ENCODE results near the gene MAP3K4. TPM values are rescaled to one million over a fixed set of nuclear protein-coding genes. Genes with fewer than 3 reads are reported as not detected.

Gene MAP3K4
- total RNA-seq, 1 experiment from 2014 or later = 37.1 TPM

DNA sequence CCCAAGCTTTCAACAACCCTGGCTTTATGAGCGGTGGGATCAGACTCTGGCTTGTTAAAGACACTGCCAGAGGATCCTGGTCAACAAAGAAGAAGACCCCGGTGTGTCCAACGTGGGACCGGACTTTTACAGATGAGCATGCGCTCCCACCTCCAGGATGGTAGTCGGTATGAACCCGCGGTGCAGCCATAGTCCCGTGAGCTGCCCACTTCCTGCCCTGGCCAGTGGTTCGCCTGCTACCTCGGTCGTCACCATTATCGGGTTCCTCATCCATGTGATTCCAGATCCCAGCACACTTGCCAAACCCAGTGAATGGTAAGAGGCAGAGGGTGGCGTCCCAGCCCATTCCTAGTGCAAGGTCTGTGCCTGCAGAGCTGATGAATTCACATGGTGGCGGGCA, 169.6 kb downstream of the MAP3K4 start:
- H3K4me3 ChIP-seq (ENCODE audit: low read depth, low read length, poor library complexity, severe bottlenecking) = no peak overlapping the region
- no peak overlapping the region for H3K27ac ChIP-seq (ENCODE audit: low read depth, low read length, poor library complexity, severe bottlenecking)
- BruUV-seq (replicated peaks) = no TSS peak
- H3K36me3 ChIP-seq (ENCODE audit: insufficient read depth, low read length, poor library complexity, severe bottlenecking) = no peaks in the 10 kb centered on the region
- intact Hi-C loops (cut with micrococcal nuclease; ENCODE audit: unreplicated experiment) = no loop called here
- ChIA-PET CTCF (no interaction called here), POLR2A (ENCODE audit: low non-redundant PET) (no interaction called here)
- TF ChIP-seq, protein P1, sequence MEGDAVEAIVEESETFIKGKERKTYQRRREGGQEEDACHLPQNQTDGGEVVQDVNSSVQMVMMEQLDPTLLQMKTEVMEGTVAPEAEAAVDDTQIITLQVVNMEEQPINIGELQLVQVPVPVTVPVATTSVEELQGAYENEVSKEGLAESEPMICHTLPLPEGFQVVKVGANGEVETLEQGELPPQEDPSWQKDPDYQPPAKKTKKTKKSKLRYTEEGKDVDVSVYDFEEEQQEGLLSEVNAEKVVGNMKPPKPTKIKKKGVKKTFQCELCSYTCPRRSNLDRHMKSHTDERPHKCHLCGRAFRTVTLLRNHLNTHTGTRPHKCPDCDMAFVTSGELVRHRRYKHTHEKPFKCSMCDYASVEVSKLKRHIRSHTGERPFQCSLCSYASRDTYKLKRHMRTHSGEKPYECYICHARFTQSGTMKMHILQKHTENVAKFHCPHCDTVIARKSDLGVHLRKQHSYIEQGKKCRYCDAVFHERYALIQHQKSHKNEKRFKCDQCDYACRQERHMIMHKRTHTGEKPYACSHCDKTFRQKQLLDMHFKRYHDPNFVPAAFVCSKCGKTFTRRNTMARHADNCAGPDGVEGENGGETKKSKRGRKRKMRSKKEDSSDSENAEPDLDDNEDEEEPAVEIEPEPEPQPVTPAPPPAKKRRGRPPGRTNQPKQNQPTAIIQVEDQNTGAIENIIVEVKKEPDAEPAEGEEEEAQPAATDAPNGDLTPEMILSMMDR (conservative IDR thresholded peaks at IDR 0.05; ENCODE audit: low read depth, low read length) = no peak
- TF ChIP-seq EZH2 (IDR thresholded peaks at IDR 0.05; ENCODE audit: borderline replicate concordance, low read depth, low read length, poor library complexity, severe bottlenecking) = no peak
- no peaks in the 10 kb centered on the region for H3K27me3 ChIP-seq (replicated peaks; ENCODE audit: insufficient read depth, low read depth, low read length, poor library complexity)
- H3K9me3 ChIP-seq (ENCODE audit: low read depth, low read length, poor library complexity, severe bottlenecking) = no peaks in the 10 kb centered on the region
- DNase-seq (ENCODE audit: low spot score) = no peak
- H3K4me1 ChIP-seq (ENCODE audit: insufficient read depth, low read length, poor library complexity, severe bottlenecking) = no peaks in the 10 kb centered on the region

DNA sequence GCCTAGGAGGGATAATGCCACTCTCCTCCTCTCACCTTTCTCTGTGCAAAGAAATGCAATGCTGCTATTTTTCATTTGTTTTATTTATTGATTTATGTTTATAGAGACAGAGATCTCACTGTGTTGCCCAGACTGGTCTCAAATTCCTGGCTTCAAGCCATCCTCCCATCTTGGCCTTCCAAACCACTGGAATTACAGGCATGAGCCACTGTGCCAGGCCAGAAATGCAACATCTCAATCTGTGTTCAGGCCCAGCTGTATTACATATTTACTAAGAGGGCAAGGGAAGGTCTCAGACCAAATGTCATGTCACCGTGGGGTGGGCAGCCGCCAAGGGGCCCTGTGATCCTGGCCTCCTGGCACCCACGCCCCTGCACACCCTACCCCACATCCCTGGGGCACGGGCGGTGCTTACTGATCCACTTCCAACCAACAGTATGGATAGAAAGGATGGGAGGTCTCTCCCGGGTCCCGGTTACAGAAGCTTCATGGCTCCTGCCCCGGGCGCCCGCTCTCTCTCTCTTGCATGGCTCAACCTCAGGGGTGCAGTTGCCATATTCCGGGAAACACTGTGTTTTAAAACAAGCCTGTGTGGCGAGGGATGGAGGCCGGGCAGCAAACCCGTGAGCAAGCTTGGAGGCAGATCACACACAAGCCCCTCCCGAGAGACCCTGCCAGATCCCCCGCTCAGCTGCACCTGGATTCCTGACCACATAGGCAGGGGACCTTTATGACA, 170.5 kb downstream of the MAP3K4 start:
- Histone ChIP-seq H3K27ac (ENCODE audit: low read depth, low read length, poor library complexity, severe bottlenecking) (no peak overlapping the region), H3K36me3 (ENCODE audit: insufficient read depth, low read length, poor library complexity, severe bottlenecking) (no peaks in the 10 kb centered on the region), H3K4me1 (ENCODE audit: insufficient read depth, low read length, poor library complexity, severe bottlenecking) (no peaks in the 10 kb centered on the region), H3K27me3 (replicated peaks; ENCODE audit: insufficient read depth, low read depth, low read length, poor library complexity) (no peaks in the 10 kb centered on the region), H3K4me3 (ENCODE audit: low read depth, low read length, poor library complexity, severe bottlenecking) (no peak overlapping the region), H3K9me3 (ENCODE audit: low read depth, low read length, poor library complexity, severe bottlenecking) (no peaks in the 10 kb centered on the region)
- intact Hi-C loops (cut with micrococcal nuclease; ENCODE audit: unreplicated experiment) = no loop called here
- TF ChIP-seq, protein P1 (conservative IDR thresholded peaks at IDR 0.05; ENCODE audit: low read depth, low read length) = no peak
- no peak for TF ChIP-seq EZH2 (IDR thresholded peaks at IDR 0.05; ENCODE audit: borderline replicate concordance, low read depth, low read length, poor library complexity, severe bottlenecking)
- no peak for DNase-seq (ENCODE audit: low spot score)
- CTCF ChIA-PET = no interaction called here
- BruUV-seq (replicated peaks) = no TSS peak
- POLR2A ChIA-PET (ENCODE audit: low non-redundant PET) = no interaction called here

DNA sequence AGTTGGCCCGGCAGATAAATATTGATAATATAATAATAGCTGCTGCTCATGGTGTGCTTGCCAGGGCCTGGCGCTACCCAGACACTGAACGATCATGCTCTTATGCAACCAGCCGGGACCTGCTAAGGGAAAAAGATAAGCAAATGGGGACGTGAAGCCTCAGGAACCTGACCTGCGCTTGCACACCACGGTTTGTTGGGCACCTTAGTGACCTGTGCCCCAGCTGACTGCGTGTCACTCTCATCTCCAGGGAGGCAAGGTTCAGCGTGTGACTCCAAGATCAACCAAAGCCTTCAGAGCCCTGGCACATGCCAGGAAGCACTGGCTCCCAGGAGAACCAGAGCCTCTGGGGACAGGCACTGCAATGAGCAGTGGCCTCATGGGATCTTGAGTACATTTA, 171.2 kb downstream of the MAP3K4 start:
- CTCF ChIA-PET = no interaction called here
- Histone ChIP-seq H3K4me3 (ENCODE audit: low read depth, low read length, poor library complexity, severe bottlenecking) (no peak overlapping the region), H3K4me1 (ENCODE audit: insufficient read depth, low read length, poor library complexity, severe bottlenecking) (no peaks in the 10 kb centered on the region), H3K36me3 (ENCODE audit: insufficient read depth, low read length, poor library complexity, severe bottlenecking) (no peaks in the 10 kb centered on the region), H3K27me3 (replicated peaks; ENCODE audit: insufficient read depth, low read depth, low read length, poor library complexity) (no peaks in the 10 kb centered on the region), H3K9me3 (ENCODE audit: low read depth, low read length, poor library complexity, severe bottlenecking) (no peaks in the 10 kb centered on the region), H3K27ac (ENCODE audit: low read depth, low read length, poor library complexity, severe bottlenecking) (no peak overlapping the region)
- POLR2A ChIA-PET (ENCODE audit: low non-redundant PET) = no interaction called here
- TF ChIP-seq EZH2 (IDR thresholded peaks at IDR 0.05; ENCODE audit: borderline replicate concordance, low read depth, low read length, poor library complexity, severe bottlenecking) = no peak
- TF ChIP-seq, protein P1 (conservative IDR thresholded peaks at IDR 0.05; ENCODE audit: low read depth, low read length) = no peak
- intact Hi-C loops (cut with micrococcal nuclease; ENCODE audit: unreplicated experiment) = no loop called here
- no TSS peak for BruUV-seq (replicated peaks)
- DNase-seq (ENCODE audit: low spot score) = no peak

Data from A673 (cell line).